T47D (cell line): Measurements from ENCODE around the gene AMOTL1.
"Not testable (repeated sequence)": the region's sequence is repeated elsewhere in the genome, so short reads cannot be mapped to it uniquely, and the experiment has no call there.

Source experiments
- DNase-seq, 2 experiments: peaks; one replicate each; pipeline versions ENCODE4 v3.0.0 to v3.0.0-alpha.2; 2011 to 2012; ENCODE audit warnings: low read depth in 1 of 2, low spot score in 1 of 2
- JUND ChIP-seq: IDR thresholded peaks from 2 replicates; pipeline ENCODE4 v1.6.1; 2012; ENCODE audit warnings: low read depth
- in situ Hi-C: cut with HindIII; loops from 2 replicates; pipeline ENCODE4 v1.10.0; 2016; ENCODE audit warnings: low sequenced_read_pairs, low pct_unique_long_range_greater_than_20kb

The AMOTL1 gene

DNA sequence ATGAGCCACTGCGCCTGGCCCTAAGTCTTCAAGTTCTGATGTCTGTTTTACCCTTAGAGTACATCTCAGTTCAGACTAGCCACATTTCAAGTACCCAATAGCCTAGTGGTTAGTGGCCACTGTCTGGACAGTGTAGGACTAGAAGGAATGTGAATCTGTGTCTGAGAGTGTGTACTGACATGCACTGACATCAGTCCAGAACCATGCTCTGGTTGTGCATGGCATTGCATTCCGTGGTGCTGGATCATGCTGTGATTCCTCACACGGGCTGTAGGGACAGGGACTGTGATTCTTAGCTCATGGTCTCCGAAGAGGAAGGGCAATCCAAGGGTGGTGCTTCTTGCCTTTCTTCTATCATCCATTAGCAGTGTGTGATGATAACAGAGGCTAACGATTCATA lies 41.1 kb downstream of the AMOTL1 start:
- in situ Hi-C loops = no loop called here
- DNase-seq = peak in 1 of 2 experiments; percentile 39
- no peak for TF ChIP-seq JUND

DNA sequence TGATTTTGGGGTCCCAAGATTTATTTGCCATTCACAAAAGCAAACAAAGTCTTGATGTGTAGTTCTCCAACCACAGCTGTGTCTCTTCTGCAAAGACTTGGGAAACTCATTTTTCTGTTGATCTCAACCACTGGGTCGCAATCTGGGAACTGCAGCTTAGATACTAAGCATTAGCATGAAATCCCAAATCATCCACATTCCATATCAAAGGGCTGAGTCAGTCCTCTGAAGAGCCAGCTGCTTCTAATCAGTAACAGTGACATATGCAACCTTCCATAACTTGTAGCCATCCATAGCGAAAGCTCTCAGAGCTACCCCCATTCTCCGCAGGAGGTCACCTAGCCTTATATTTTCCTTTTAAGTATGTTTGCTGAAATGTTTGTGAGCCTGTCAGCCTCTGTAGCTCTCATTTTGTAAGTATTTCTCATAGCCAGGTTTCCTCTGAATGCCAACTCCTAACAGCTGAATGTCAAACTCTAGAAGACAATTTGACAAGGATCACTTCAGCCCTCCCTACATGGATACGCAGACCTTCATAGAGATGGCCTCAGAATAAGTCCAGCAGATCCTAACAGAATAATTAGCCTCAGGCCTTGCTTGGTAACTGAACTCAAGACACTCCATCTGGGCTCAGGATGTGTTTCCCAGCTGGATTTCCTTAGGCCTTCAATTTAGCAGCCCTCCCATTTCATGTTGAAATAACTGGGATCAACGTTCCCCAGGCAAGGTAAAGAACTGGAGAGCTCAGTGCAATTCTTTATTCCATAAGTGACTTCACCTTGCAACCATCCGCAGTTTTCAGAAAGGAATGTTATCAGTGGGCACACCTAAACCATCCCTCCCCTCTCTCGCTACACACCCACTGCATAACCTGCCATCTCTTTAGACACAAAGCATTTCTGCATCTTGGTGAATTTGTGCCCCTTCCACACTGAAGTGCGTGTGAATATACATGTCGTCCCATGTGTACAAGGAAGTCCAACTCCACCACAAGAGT lies 44.9 kb downstream of the AMOTL1 start:
- in situ Hi-C loops, DNase-seq: not testable (repeated sequence)

DNA sequence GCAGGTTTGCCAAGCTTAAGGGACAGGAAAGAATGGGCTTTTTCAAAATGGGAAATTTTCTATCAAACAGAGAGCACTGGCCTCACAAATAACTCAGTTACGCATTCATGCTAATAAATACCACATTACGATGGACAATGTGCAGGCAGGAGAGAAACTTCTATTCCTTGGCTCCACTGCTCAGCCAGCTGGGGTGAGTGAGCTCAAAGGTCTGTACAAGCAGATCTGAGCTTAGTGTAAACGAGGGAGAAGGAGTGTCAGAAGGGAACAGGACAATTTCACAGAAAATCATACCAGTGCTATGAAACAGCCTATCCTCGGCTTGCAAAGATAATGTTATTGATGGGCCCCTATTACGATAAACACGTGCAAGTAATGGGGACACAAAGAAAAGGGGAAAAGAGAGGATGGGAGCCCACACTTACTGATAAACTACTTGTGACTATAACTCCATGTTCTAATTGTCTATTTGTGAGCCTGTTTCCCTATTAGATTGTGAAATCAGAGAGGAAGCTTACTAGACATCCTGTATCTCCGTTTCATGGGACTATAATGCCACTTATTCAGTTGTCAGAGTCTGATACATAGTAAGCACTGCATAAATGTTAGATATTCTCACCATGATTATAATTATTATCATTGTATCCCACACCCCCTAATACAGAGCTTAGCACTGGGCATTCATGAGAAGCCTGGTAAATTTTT lies 46.3 kb downstream of the AMOTL1 start:
- no peak for DNase-seq
- no peak for TF ChIP-seq JUND
- in situ Hi-C loops = no loop called here

DNA sequence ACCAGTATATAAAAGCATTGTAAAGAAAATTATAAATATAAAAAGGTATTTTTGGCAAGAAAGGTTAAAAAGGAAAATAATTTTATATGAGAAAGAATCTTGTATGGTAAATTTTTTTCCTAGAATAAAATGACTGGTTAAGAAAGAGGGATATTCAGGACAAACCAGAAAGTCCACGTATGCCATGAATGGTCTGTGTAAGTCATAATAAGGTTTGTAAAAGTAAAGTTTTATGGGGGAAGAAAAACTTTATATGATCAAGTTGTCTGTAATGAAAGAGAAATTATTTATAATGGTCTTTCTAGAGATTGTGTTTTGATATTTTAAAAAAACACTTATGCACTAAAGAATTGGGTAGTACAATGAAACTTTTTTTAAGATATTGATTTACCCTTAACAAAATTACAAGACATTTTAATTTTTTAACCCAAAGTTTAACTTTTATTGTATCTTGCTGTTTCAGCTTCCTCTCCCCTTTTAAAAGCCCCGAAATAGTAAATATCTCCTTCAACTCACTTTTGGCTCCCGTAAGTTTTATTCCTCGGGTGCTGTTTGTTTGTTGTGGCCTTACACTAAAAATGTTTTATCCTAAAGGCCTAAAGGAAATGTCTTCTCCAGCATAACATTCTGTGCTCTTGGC lies 47.7 kb downstream of the AMOTL1 start:
- peak in 1 of 2 experiments; percentile 55 for DNase-seq
- in situ Hi-C loops = no loop called here
- TF ChIP-seq JUND = no peak

DNA sequence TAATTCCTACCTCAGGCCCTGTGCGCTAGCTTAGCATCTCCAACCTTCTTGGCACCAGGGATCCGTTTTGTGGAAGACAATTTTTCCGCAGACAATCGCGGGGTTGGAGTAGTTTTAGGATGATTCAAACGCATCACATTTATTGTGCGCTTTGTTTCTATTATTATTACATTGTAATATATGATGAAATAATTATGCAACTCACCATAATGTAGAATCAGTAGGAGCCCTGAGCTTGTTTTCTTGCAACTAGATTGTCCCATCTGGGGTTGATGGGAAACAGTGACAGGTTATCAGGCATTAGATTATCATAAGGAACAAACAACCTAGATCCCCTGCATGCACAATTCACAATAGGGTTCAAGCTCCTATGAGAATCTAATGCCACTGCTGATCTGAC lies 52.3 kb downstream of the AMOTL1 start:
- DNase-seq = no peak
- in situ Hi-C loops = no loop called here
- no peak for TF ChIP-seq JUND

DNA sequence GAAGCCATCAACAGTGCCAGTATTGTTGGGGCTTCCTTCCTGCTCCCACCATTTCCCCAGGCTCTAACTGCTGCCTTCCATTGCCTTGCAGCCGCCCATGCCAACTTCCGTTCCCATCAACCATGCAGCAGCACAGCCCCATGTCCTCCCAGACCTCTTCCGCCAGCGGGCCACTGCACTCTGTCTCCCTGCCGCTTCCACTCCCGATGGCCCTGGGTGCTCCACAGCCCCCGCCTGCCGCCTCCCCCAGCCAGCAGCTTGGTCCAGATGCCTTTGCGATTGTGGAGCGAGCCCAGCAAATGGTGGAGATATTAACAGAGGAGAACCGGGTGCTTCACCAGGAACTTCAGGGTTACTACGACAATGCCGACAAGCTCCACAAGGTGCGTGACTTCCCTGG lies 53.3 kb downstream of the AMOTL1 start:
- TF ChIP-seq JUND = no peak
- in situ Hi-C loops = no loop called here
- DNase-seq = no peak

DNA sequence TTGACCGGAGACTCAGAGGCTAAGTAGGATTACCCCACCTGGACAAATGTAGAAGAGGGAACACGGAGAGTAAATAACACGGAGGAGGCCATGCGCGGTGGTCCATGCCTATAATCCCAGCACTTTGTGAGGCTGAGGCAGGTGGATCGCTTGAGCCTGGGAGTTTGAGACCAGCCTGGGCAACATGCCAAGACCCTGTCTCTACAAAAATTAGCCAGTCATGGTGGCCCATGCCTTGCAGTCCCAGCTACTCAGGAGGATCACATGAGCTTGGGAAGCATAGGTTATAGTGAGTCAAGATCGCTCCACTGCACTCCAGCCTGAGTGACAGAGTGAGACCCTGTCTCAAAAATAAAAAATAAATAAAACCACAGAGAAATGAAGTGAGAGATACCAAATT lies 53.9 kb downstream of the AMOTL1 start:
- no peak for TF ChIP-seq JUND

DNA sequence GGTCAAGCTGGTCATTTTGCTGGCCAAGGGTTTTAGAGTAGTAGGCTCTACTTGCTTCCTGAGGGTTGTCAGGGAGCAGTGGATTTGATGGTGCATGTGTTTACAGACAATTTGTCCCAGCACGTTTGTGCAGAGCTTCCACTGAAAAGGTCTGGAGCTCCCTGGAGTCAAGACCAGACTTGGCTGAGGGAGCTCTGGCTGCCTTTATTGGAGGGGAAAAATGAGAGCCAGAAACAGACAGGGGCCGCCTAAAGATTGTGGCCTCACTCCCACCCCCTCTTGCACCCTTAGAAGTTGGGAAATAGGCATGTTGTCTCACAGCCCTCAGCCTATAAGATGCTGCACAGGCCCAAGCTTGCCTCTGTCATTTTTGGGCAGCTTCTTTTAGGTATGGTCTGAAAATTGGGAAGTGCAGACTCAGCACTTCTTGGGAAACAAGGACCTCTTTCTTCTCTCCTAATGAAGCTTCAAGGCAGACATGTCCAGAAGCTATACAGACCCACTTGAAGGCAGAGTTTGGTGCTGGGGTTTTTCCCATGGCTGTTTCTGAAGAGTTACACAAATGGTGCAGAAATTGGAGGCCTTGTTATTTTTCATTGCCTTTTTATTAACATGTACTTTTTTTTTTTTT lies 55.1 kb downstream of the AMOTL1 start:
- no peak for DNase-seq
- no peak for TF ChIP-seq JUND
- in situ Hi-C loops = no loop called here

More for the DNA sequence above, 53.9 kb downstream of the AMOTL1 start:
- DNase-seq = no peak
- in situ Hi-C loops = no loop called here

DNA sequence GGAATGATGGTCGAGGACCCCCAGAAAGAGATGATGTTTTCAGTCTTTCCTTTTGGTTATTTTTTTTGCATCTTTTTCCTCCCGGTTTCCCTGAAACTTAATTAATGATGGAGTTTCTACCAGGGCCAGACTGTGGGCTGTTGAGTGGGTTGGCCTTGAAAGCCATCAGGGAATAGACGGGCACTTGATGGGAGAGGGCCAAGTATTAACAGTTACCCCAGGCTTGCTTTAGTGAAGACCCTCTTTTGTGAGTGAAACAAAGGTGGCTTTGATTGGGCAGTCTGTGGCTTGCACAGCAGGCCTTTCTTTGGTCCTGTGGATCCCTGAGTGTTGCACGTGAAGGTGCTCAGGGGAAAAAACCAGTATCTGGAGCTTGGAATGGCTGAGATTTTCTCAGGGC lies 56.9 kb downstream of the AMOTL1 start:
- in situ Hi-C loops = no loop called here
- no peak for DNase-seq
- no peak for TF ChIP-seq JUND

DNA sequence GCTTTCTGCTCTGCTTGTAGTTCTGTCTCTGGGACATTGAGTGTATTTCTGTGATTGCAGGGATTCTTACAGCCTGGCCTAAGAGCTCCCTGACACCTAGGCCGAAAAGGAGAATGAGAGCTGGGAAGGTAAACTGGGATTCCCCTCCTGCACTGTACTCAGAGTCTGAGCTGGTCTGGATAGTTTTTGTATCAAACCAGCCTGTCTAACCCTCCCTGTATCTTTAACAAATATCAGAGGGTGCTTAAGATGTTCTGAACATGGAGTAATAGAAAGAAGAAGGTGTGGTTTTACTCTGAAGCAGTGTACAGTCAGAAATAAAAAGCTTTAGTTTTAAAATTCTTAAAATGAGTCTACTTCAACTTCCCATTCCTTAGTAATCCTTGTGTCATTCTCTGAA lies 57.3 kb downstream of the AMOTL1 start:
- TF ChIP-seq JUND = no peak
- no peak for DNase-seq
- in situ Hi-C loops = no loop called here

DNA sequence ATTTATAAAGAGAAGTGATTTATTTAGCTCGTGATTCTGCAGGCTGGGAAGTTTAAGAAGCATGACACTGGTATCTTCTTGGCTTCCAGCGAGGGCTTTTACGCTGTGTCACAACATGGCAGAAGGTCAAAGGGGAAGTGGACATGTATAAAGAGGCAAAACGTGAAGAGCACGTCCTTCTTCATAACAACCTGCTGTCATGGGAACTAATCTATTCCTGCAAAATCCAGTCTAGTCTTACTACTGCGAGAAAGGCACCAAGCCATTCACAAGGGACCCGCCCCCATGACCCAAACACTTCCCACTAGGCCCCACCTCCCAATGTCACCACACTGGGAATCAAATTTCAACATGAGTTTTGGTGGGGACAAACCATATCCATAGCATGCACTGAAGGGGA lies 58.3 kb downstream of the AMOTL1 start:
- TF ChIP-seq JUND = no peak
- in situ Hi-C loops = no loop called here

DNA sequence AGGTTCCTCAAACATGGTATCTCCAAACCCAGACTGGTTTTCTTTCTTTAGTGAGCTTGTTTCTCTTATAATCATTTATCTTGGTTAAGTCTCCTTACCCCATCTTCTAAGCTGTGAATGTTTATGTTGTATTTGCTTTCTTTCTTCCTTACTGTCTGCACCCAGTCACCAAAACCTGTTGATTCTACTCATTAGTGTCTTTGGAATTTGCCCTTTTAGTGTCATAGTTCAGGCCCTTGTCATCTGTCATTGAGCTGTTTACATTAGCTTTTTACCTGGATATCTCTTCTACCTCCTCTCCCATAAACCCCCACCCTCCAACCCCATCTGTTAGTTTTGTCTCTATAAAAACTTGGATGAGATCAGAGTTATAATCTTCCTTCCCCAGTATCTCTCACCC lies 59.9 kb downstream of the AMOTL1 start:
- no peak for DNase-seq
- no peak for TF ChIP-seq JUND
- in situ Hi-C loops = no loop called here

More for the DNA sequence above, 58.3 kb downstream of the AMOTL1 start:
- peak in 1 of 2 experiments; percentile 17 for DNase-seq
